Left ventricle myocardium inferior (tissue), 1 donor: ENCODE results near the gene IL6R. TPM values are rescaled to one million over a fixed set of nuclear protein-coding genes. Genes with fewer than 3 reads are reported as not detected.

Experiments
- DNase-seq: peaks from one replicate; pipeline ENCODE4 v3.0.0-alpha.2; 2020
- H3K27ac ChIP-seq: fragments of 200-600 bp; replicated peaks from 2 replicates; pipeline ENCODE4 v1.8.0; 2021
- H3K27me3 ChIP-seq: fragments of 200-600 bp; 2 replicates; pipeline ENCODE4 v1.8.0; 2021; ENCODE audit warnings: low read depth
- H3K36me3 ChIP-seq: fragments of 200-600 bp; 2 replicates; pipeline ENCODE4 v1.8.0; 2021
- H3K4me1 ChIP-seq: fragments of 200-600 bp; 2 replicates; pipeline ENCODE4 v1.8.0; 2021
- H3K4me3 ChIP-seq: fragments of 200-600 bp; 2 replicates; pipeline ENCODE4 v1.8.0; 2021; ENCODE audit warnings: mild to moderate bottlenecking, moderate library complexity
- H3K9me3 ChIP-seq: fragments of 200-600 bp; replicated peaks from 2 replicates; pipeline ENCODE4 v1.8.0; 2021
- CTCF ChIP-seq: fragments of 200-600 bp; IDR thresholded peaks from 2 replicates; pipeline ENCODE4 v1.8.0; 2021; ENCODE audit warnings: antibody characterized with exemption, mild to moderate bottlenecking, borderline replicate concordance
- intact Hi-C: fragments of 100-400 bp; cut with micrococcal nuclease; formaldehyde crosslinking; loops from one replicate; pipeline ENCODE4 v1.11.0; 2022
- total RNA-seq: library from RNA; stranded (reverse); fragmentation: NEBNext Ultra II Directional; extraction: Animal tissue kit (Norgen Biotek cat#: 25700); gene quantifications from one replicate; pipeline ENCODE4 v1.2.1, GENCODE V29; 2021
- donor health status: DM: no; HTN: yes; CAD: no; lungs with severe emphysema.

The IL6R gene
- total RNA-seq, 1 donor from 2014 or later, result 10.5 TPM

- no peaks in the 10 kb centered on the region for H3K36me3 ChIP-seq
- H3K9me3 ChIP-seq, result no peaks in the 10 kb centered on the region
- H3K27me3 ChIP-seq, result no peaks in the 10 kb centered on the region
- H3K4me1 ChIP-seq, result no peaks in the 10 kb centered on the region
- H3K27ac ChIP-seq, result no peak overlapping the region
- H3K4me3 ChIP-seq, result no peak overlapping the region
- no peak for DNase-seq
- intact Hi-C loops, result no loop called here
- no peak for TF ChIP-seq CTCF
Measured at GRCh38 chr1:154398678-154399077, 6.5 kb upstream of the IL6R start.

- intact Hi-C loops, result loop anchor here (10.0 kb wide), 2 partner anchors 46 to 64 kb away; no protein-coding TSS in a partner anchor
- Histone ChIP-seq H3K27ac (no peak overlapping the region), H3K36me3 (no peaks in the 10 kb centered on the region), H3K4me3 (no peak overlapping the region), H3K9me3 (no peaks in the 10 kb centered on the region), H3K27me3 (no peaks in the 10 kb centered on the region), H3K4me1 (peaks cover 11% of the 10 kb centered on the region)
- TF ChIP-seq CTCF, result no peak
- no peak for DNase-seq
Measured at GRCh38 chr1:154400381-154400801, 4.8 kb upstream of the IL6R start.

GRCh38 chr1:154402409-154402921 lies 2.7 kb upstream of the IL6R start:
- no peak for DNase-seq
- intact Hi-C loops, result loop anchor here (10.0 kb wide), 2 partner anchors 48 to 62 kb away; no protein-coding TSS in a partner anchor
- TF ChIP-seq CTCF, result no peak
- Histone ChIP-seq H3K4me3 (no peak overlapping the region), H3K36me3 (no peaks in the 10 kb centered on the region), H3K4me1 (peaks cover 32% of the 10 kb centered on the region), H3K27ac (no peak overlapping the region), H3K27me3 (no peaks in the 10 kb centered on the region), H3K9me3 (no peaks in the 10 kb centered on the region)

- peaks cover 41% of the 10 kb centered on the region for H3K4me1 ChIP-seq
- no peaks in the 10 kb centered on the region for H3K9me3 ChIP-seq
- H3K27me3 ChIP-seq, result no peaks in the 10 kb centered on the region
- DNase-seq, result no peak
- TF ChIP-seq CTCF, result no peak
- H3K36me3 ChIP-seq, result no peaks in the 10 kb centered on the region
- no peak overlapping the region for H3K27ac ChIP-seq
- intact Hi-C loops, result loop anchor here (10.0 kb wide), 2 partner anchors 49 to 61 kb away; no protein-coding TSS in a partner anchor
- no peak overlapping the region for H3K4me3 ChIP-seq
Measured at GRCh38 chr1:154403261-154403943, 1.7 kb upstream of the IL6R start.

- Histone ChIP-seq H3K4me3 (no peak overlapping the region), H3K27me3 (no peaks in the 10 kb centered on the region), H3K4me1 (peaks cover 47% of the 10 kb centered on the region), H3K36me3 (no peaks in the 10 kb centered on the region), H3K9me3 (no peaks in the 10 kb centered on the region), H3K27ac (no peak overlapping the region)
- DNase-seq, result no peak
- intact Hi-C loops, result loop anchor here (10.0 kb wide), 2 partner anchors 49 to 61 kb away; no protein-coding TSS in a partner anchor
- TF ChIP-seq CTCF, result no peak
Measured at GRCh38 chr1:154403983-154404382, 1.2 kb upstream of the IL6R start.
